ENCODE data around the gene MINDY4B.

The MINDY4B gene

GRCh38 chr3:150913133-150913922, 8.1 kb upstream of the MINDY4B start:
- no peak overlapping the region for H3K27ac Mint-ChIP-seq
- H3K36me3 Mint-ChIP-seq, result no peaks in the 10 kb centered on the region
- no peaks in the 10 kb centered on the region for H3K9me3 Mint-ChIP-seq
- DNase-seq, result no peak
- CTCF ChIA-PET, result no interaction called here
- H3K27me3 Mint-ChIP-seq, result peaks cover 19% of the 10 kb centered on the region
- no peaks in the 10 kb centered on the region for H3K4me1 Mint-ChIP-seq
- H3K4me3 Mint-ChIP-seq, result no peak overlapping the region

DNA sequence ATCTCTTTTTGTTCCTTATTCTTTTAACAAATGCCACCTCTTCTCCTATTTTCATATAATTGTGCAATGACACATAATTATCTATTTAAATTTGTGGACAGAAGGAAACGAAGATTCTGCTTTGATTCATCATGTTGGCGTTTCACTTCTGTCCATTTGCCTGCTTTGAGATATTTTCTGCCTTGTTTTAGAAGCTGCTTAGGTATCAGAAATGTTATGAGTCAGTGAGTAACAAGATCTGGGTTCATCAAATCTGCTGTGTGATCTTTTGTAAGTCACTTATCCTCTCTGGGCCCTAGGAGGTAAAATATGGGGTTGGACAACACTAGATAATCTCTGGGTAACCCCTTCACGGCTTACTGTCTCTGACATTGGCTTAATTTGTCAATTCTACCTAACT, 7.3 kb upstream of the MINDY4B start:
- H3K27ac Mint-ChIP-seq, result no peak overlapping the region

DNA sequence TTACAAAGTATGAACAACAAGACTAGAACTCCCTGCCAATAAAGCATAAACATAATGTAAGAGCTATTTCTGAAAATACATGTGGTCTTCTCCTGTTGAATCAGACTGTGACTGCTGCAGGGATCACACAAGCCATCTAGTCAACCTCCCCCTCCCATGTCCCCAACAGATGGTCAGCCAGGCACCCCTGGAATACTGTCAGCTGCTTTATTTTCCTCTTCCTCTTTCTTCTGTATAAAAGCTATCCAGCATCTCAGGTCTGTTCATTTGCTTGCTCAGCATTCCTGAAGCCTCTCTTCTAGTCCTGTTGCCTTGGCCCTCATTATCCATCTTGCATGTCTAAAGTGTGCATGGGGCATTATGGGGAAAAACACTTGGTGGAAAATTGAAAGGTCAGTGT, 6.5 kb upstream of the MINDY4B start:
- CTCF ChIA-PET, result no interaction called here

More for the DNA sequence above, 7.3 kb upstream of the MINDY4B start:
- no peak overlapping the region for H3K4me3 Mint-ChIP-seq
- peaks cover 25% of the 10 kb centered on the region for H3K27me3 Mint-ChIP-seq
- CTCF ChIA-PET, result no interaction called here
- DNase-seq, result no peak
- H3K36me3 Mint-ChIP-seq, result no peaks in the 10 kb centered on the region
- H3K4me1 Mint-ChIP-seq, result no peaks in the 10 kb centered on the region
- no peaks in the 10 kb centered on the region for H3K9me3 Mint-ChIP-seq

GRCh38 chr3:150906461-150906860, 1.2 kb upstream of the MINDY4B start:
- no peak for DNase-seq
- CTCF ChIA-PET, result no interaction called here
- H3K27me3 Mint-ChIP-seq, result peaks cover 40% of the 10 kb centered on the region
- no peaks in the 10 kb centered on the region for H3K9me3 Mint-ChIP-seq
- no peak overlapping the region for H3K4me3 Mint-ChIP-seq
- H3K27ac Mint-ChIP-seq, result no peak overlapping the region
- no peaks in the 10 kb centered on the region for H3K4me1 Mint-ChIP-seq
- no peaks in the 10 kb centered on the region for H3K36me3 Mint-ChIP-seq

More for the DNA sequence above, 6.5 kb upstream of the MINDY4B start:
- Mint-ChIP-seq H3K36me3 (no peaks in the 10 kb centered on the region), H3K4me1 (no peaks in the 10 kb centered on the region), H3K27me3 (peaks cover 29% of the 10 kb centered on the region), H3K9me3 (no peaks in the 10 kb centered on the region), H3K27ac (no peak overlapping the region), H3K4me3 (no peak overlapping the region)
- DNase-seq, result no peak

DNA sequence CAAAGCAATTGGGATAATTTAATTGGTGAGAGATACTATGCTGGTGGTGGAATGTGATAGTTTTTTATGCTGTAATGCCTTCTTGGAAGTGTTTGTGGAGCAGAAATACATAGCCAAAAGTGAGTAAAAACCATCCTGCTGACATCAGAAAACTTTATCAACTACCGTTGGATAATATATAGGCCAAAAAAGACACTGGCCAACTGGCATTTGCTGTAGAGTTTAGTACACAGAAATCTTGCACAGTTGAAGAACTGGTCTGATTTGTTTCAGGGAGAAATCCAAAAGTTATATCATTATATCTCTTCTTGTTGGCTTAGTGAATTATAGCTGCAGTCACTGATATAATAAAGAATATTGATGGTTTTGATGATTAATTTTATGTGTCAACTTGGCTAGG, 507 bp upstream of the MINDY4B start:
- Mint-ChIP-seq H3K27me3 (peaks cover 44% of the 10 kb centered on the region), H3K4me3 (no peak overlapping the region), H3K36me3 (no peaks in the 10 kb centered on the region), H3K9me3 (no peaks in the 10 kb centered on the region), H3K27ac (no peak overlapping the region), H3K4me1 (no peaks in the 10 kb centered on the region)
- CTCF ChIA-PET, result no interaction called here
- DNase-seq, result no peak

- Mint-ChIP-seq H3K27me3 (peaks cover 35% of the 10 kb centered on the region), H3K36me3 (no peaks in the 10 kb centered on the region), H3K27ac (no peak overlapping the region), H3K4me1 (no peaks in the 10 kb centered on the region), H3K9me3 (no peaks in the 10 kb centered on the region), H3K4me3 (no peak overlapping the region)
- CTCF ChIA-PET, result interaction anchor here (0.5 to 1.5 kb wide), 2 partner anchors 23 to 474 kb away, joined by 3 to 6 read pairs; no protein-coding TSS in a partner anchor
- no peak for DNase-seq
These were observed 2.3 kb downstream of the MINDY4B start for GRCh38 chr3:150902988-150903387.

DNA sequence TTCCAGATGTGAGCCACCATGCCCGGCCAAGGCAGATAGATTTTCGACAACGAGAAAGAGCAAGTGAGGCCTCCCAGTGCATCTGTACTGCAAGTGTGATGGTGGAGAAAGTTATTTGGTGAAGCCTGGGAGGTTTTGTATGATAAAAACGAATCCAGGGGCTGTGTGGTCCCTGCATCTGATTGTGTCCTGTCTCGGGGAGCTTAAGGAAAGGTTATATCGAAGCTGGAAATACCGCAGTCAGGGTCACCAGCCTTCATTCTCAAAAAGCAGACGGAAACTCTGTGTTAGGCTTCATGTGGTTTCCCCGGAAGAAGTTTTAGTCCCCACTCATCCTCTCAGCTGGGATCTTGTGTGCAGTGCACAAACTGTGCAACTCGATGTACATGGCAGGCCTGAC, 3.4 kb downstream of the MINDY4B start:
- CTCF ChIA-PET, result no interaction called here
- H3K27ac Mint-ChIP-seq, result no peak overlapping the region
- no peaks in the 10 kb centered on the region for H3K36me3 Mint-ChIP-seq
- no peak for DNase-seq
- H3K27me3 Mint-ChIP-seq, result peaks cover 28% of the 10 kb centered on the region
- H3K4me3 Mint-ChIP-seq, result no peak overlapping the region
- H3K4me1 Mint-ChIP-seq, result no peaks in the 10 kb centered on the region
- no peaks in the 10 kb centered on the region for H3K9me3 Mint-ChIP-seq

- H3K9me3 Mint-ChIP-seq, result no peaks in the 10 kb centered on the region
- peaks cover 33% of the 10 kb centered on the region for H3K27me3 Mint-ChIP-seq
- DNase-seq, result no peak
- H3K4me1 Mint-ChIP-seq, result no peaks in the 10 kb centered on the region
- no peaks in the 10 kb centered on the region for H3K36me3 Mint-ChIP-seq
- no peak overlapping the region for H3K4me3 Mint-ChIP-seq
- CTCF ChIA-PET, result no interaction called here
- no peak overlapping the region for H3K27ac Mint-ChIP-seq
These were observed 6.1 kb downstream of the MINDY4B start for GRCh38 chr3:150899141-150899540.

DNA sequence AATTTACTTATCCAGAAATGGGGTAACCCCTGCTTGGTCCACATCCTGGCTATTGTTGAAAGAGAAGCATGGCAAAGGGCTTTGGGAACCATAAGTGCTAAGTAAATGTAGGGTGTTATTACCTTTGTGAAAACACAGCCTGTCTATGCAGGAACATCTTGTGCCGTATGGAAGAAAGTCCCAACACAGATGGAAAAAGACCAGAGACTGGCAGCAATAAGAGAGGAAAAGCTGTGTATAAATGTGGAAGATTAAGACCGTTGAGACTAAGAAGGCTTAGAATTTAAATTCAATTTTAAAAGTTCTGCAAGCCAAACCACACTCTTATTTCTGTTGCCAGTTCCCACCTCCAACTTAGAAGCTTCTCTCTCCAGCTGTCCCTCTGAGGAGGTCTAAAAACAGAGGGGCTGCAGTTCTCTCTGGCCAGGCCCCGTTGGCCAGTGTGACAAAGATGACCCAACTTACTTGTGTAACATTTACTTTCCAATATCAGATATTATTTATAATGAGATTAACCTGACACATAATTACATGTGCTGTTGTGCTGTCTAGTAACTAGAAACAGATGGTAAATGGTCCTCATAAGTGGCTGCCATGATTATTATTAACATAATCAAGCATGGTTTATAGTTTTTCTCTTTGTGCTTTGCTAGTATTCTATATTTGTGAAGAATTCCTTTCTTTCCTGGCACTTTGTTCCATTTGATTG, 7.0 kb downstream of the MINDY4B start:
- no peaks in the 10 kb centered on the region for H3K36me3 Mint-ChIP-seq
- H3K4me3 Mint-ChIP-seq, result no peak overlapping the region
- no peak overlapping the region for H3K27ac Mint-ChIP-seq
- CTCF ChIA-PET, result no interaction called here
- H3K4me1 Mint-ChIP-seq, result no peaks in the 10 kb centered on the region
- no peaks in the 10 kb centered on the region for H3K9me3 Mint-ChIP-seq
- DNase-seq, result no peak
- H3K27me3 Mint-ChIP-seq, result peaks cover 33% of the 10 kb centered on the region

DNA sequence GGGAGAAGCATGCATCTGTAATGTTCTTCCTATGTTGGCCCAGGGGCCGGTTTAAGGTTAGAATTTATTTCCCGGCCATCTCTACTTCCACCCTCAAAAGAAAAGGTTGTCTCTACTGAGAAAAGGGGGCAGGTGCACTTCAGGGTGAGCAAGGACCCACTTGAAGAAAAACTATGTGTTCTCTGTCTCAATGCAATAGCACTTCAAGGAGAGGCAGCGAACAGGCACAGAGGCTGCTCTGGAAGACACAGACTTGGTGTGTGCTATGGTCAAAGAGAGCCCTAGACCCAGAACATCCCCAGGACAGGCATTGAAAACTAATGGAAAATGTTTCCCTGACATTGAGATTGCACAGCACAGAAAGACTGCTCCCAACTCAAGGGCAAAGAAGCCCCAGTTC, 7.6 kb downstream of the MINDY4B start:
- Mint-ChIP-seq H3K27ac (no peak overlapping the region), H3K9me3 (no peaks in the 10 kb centered on the region), H3K4me1 (no peaks in the 10 kb centered on the region), H3K36me3 (no peaks in the 10 kb centered on the region), H3K4me3 (no peak overlapping the region), H3K27me3 (peaks cover 33% of the 10 kb centered on the region)
- CTCF ChIA-PET, result no interaction called here
- DNase-seq, result no peak

- Mint-ChIP-seq H3K4me3 (no peak overlapping the region), H3K9me3 (no peaks in the 10 kb centered on the region), H3K36me3 (no peaks in the 10 kb centered on the region), H3K27me3 (peaks cover 8% of the 10 kb centered on the region), H3K27ac (no peak overlapping the region), H3K4me1 (no peaks in the 10 kb centered on the region)
- no peak for DNase-seq
- CTCF ChIA-PET, result no interaction called here
These were observed 14.4 kb downstream of the MINDY4B start for GRCh38 chr3:150890831-150891230.

DNA sequence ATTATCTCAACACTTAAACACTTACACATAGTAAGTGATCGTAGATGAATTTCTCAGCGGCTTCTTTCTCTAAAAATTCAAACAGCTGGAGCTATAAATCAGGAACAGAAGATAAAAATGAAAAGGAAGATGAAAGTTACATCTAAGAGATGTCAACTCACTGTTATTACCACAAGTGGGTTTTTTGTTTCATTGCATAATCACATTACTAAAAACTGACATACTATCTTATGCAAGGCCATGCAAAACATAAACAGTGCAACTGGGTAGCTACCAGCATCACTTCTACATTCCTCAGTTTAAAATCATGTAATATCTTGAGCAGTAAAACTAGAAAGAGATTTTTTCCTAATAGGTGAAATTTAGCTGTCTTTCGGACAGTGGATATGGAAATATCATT, 14.9 kb downstream of the MINDY4B start:
- Mint-ChIP-seq H3K27me3 (peaks cover 10% of the 10 kb centered on the region), H3K9me3 (no peaks in the 10 kb centered on the region), H3K27ac (no peak overlapping the region), H3K4me1 (no peaks in the 10 kb centered on the region), H3K36me3 (no peaks in the 10 kb centered on the region), H3K4me3 (no peak overlapping the region)
- CTCF ChIA-PET, result no interaction called here
- no peak for DNase-seq

- Mint-ChIP-seq H3K4me1 (no peaks in the 10 kb centered on the region), H3K27me3 (peaks cover 15% of the 10 kb centered on the region), H3K36me3 (no peaks in the 10 kb centered on the region), H3K9me3 (no peaks in the 10 kb centered on the region), H3K27ac (no peak overlapping the region), H3K4me3 (no peak overlapping the region)
- CTCF ChIA-PET, result interaction anchor here (0.8 to 1.0 kb wide), 2 partner anchors 11 kb away, joined by 3 read pairs; no protein-coding TSS in a partner anchor
- DNase-seq, result no peak
These were observed 16.1 kb downstream of the MINDY4B start for GRCh38 chr3:150889106-150889505.

DNA sequence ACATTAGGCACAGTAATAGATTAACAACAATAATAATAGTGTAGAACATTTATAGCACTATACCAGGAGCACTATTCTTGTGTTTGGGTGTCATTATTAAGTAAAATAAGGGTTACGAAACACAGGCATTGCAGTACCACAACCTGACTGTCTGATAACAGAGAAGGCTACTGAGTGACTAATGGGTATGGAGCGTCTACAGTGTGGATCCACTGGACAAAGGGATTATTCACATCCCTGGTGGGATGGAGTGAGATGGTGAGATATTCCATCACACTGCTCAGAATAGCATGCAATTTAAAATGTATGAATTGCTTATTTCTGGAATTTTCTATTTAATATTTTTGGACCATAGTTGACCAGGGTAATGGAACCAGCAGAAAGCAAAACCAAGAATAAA, 18.2 kb downstream of the MINDY4B start:
- Mint-ChIP-seq H3K9me3 (no peaks in the 10 kb centered on the region), H3K36me3 (no peaks in the 10 kb centered on the region), H3K4me3 (no peak overlapping the region), H3K27ac (no peak overlapping the region), H3K4me1 (no peaks in the 10 kb centered on the region), H3K27me3 (peaks cover 22% of the 10 kb centered on the region)
- DNase-seq, result no peak
- CTCF ChIA-PET, result no interaction called here

DNA sequence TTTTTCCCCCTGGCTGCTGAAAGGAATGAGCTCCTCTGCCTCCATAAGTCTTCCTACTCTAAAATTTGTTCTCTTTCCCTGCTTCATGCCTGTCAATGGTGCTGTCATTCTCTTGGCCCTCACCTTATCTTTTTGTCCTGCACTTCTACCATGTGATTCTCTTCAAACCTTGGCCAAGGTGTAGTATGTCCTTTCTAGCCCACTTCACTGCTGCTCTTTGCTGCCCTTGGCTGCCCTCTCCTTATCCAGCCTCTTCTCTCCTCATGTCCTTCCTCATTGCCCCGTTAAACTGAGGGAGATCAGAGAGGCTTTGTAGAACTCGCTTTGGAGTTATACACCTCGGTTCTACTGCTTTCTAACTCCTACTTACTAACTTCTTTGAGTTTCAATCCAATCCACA, 19.7 kb downstream of the MINDY4B start:
- Mint-ChIP-seq H3K27ac (no peak overlapping the region), H3K4me3 (no peak overlapping the region), H3K4me1 (no peaks in the 10 kb centered on the region)

More for the DNA sequence above, 19.7 kb downstream of the MINDY4B start:
- H3K9me3 Mint-ChIP-seq, result no peaks in the 10 kb centered on the region
- DNase-seq, result no peak
- CTCF ChIA-PET, result interaction anchor here (1.2 kb wide), 1 partner anchor 10 kb away, joined by 3 read pairs; no protein-coding TSS in a partner anchor
- H3K36me3 Mint-ChIP-seq, result no peaks in the 10 kb centered on the region
- peaks cover 18% of the 10 kb centered on the region for H3K27me3 Mint-ChIP-seq
